ENCODE measurements around the gene NFASC. TPM values are rescaled to one million over a fixed set of nuclear protein-coding genes. Genes with fewer than 3 reads are reported as not detected.

The NFASC gene
- total and polyA plus RNA-seq, 4 donors, result 4.3 to 92.7 (median 32.8) TPM

GRCh38 chr1:204900721-204901120 is 30.1 kb downstream of the NFASC start:
- no peak for ATAC-seq (ENCODE audit: low FRiP score)
- H3K4me1 ChIP-seq (ENCODE audit: control insufficient read depth in 1 of 2, insufficient read depth in 2 of 2, low read length in 2 of 2), result no peaks in the 10 kb centered on the region
- intact Hi-C loops (cut with DNase I), result no loop called here
- no peaks in the 10 kb centered on the region for H3K9me3 ChIP-seq (ENCODE audit: control insufficient read depth, low read length)
- H3K27ac ChIP-seq (ENCODE audit: low read depth in 1 of 2, low read length in 2 of 2), result no peak overlapping the region
- WGBS, 2 donors, result 79 to 83% methylated on average over 2 of the region's 2 CpGs
- no peaks in the 10 kb centered on the region for H3K36me3 ChIP-seq (ENCODE audit: control insufficient read depth in 1 of 2, insufficient read depth in 2 of 2, low read length in 1 of 2)
- no peak for DNase-seq
- no peaks in the 10 kb centered on the region for H3K27me3 ChIP-seq (ENCODE audit: control insufficient read depth in 1 of 2, insufficient read depth in 2 of 2, low read length in 1 of 2)
- H3K4me3 ChIP-seq (ENCODE audit: low read length in 2 of 2), result no peak overlapping the region

GRCh38 chr1:204902671-204903070 is 32.0 kb downstream of the NFASC start:
- WGBS, 2 donors, result 60 to 65% methylated on average over 6 of the region's 6 CpGs
- no peak overlapping the region for H3K27ac ChIP-seq (ENCODE audit: low read depth in 1 of 2, low read length in 2 of 2)
- no peaks in the 10 kb centered on the region for H3K4me1 ChIP-seq (ENCODE audit: control insufficient read depth in 1 of 2, insufficient read depth in 2 of 2, low read length in 2 of 2)
- DNase-seq (no peak), ATAC-seq (ENCODE audit: low FRiP score) (no peak)
- no peak overlapping the region for H3K4me3 ChIP-seq (ENCODE audit: low read length in 2 of 2)
- H3K9me3 ChIP-seq (ENCODE audit: control insufficient read depth, low read length), result no peaks in the 10 kb centered on the region
- intact Hi-C loops (cut with DNase I), result no loop called here
- no peaks in the 10 kb centered on the region for H3K27me3 ChIP-seq (ENCODE audit: control insufficient read depth in 1 of 2, insufficient read depth in 2 of 2, low read length in 1 of 2)
- no peaks in the 10 kb centered on the region for H3K36me3 ChIP-seq (ENCODE audit: control insufficient read depth in 1 of 2, insufficient read depth in 2 of 2, low read length in 1 of 2)

- DNase-seq (no peak), ATAC-seq (ENCODE audit: low FRiP score) (no peak)
- Histone ChIP-seq H3K36me3 (ENCODE audit: control insufficient read depth in 1 of 2, insufficient read depth in 2 of 2, low read length in 1 of 2) (no peaks in the 10 kb centered on the region), H3K4me1 (ENCODE audit: control insufficient read depth in 1 of 2, insufficient read depth in 2 of 2, low read length in 2 of 2) (no peaks in the 10 kb centered on the region), H3K9me3 (ENCODE audit: control insufficient read depth, low read length) (no peaks in the 10 kb centered on the region), H3K27ac (ENCODE audit: low read depth in 1 of 2, low read length in 2 of 2) (no peak overlapping the region), H3K4me3 (ENCODE audit: low read length in 2 of 2) (no peak overlapping the region), H3K27me3 (ENCODE audit: control insufficient read depth in 1 of 2, insufficient read depth in 2 of 2, low read length in 1 of 2) (no peaks in the 10 kb centered on the region)
- intact Hi-C loops (cut with DNase I), result no loop called here
- WGBS, 2 donors, result 75 to 84% methylated on average over 7 of the region's 7 CpGs
Measured at GRCh38 chr1:204904228-204904810, 33.7 kb downstream of the NFASC start.

- H3K27ac ChIP-seq (ENCODE audit: low read depth in 1 of 2, low read length in 2 of 2), result no peak overlapping the region
- 86 to 87% methylated on average over 3 of the region's 3 CpGs for WGBS, 2 donors
- H3K4me3 ChIP-seq (ENCODE audit: low read length in 2 of 2), result no peak overlapping the region
- no peaks in the 10 kb centered on the region for H3K9me3 ChIP-seq (ENCODE audit: control insufficient read depth, low read length)
- H3K27me3 ChIP-seq (ENCODE audit: control insufficient read depth in 1 of 2, insufficient read depth in 2 of 2, low read length in 1 of 2), result no peaks in the 10 kb centered on the region
- no peak for DNase-seq
- H3K4me1 ChIP-seq (ENCODE audit: control insufficient read depth in 1 of 2, insufficient read depth in 2 of 2, low read length in 2 of 2), result no peaks in the 10 kb centered on the region
- no peaks in the 10 kb centered on the region for H3K36me3 ChIP-seq (ENCODE audit: control insufficient read depth in 1 of 2, insufficient read depth in 2 of 2, low read length in 1 of 2)
- ATAC-seq (ENCODE audit: low FRiP score), result no peak
- intact Hi-C loops (cut with DNase I), result no loop called here
Measured at GRCh38 chr1:204909109-204909508, 38.4 kb downstream of the NFASC start.

GRCh38 chr1:204915861-204916495 is 45.3 kb downstream of the NFASC start:
- Histone ChIP-seq H3K36me3 (ENCODE audit: control insufficient read depth in 1 of 2, insufficient read depth in 2 of 2, low read length in 1 of 2) (no peaks in the 10 kb centered on the region), H3K27me3 (ENCODE audit: control insufficient read depth in 1 of 2, insufficient read depth in 2 of 2, low read length in 1 of 2) (no peaks in the 10 kb centered on the region), H3K9me3 (ENCODE audit: control insufficient read depth, low read length) (no peaks in the 10 kb centered on the region), H3K4me3 (ENCODE audit: low read length in 2 of 2) (no peak overlapping the region), H3K27ac (ENCODE audit: low read depth in 1 of 2, low read length in 2 of 2) (no peak overlapping the region), H3K4me1 (ENCODE audit: control insufficient read depth in 1 of 2, insufficient read depth in 2 of 2, low read length in 2 of 2) (no peaks in the 10 kb centered on the region)
- ATAC-seq (ENCODE audit: low FRiP score) (no peak), DNase-seq (no peak)
- intact Hi-C loops (cut with DNase I), result no loop called here
- WGBS, 2 donors, result 44 to 55% methylated on average over 5 of the region's 5 CpGs

GRCh38 chr1:204917802-204918201 is 47.1 kb downstream of the NFASC start:
- whole genome bisulfite sequencing, 2 donors, result 96 to 99% methylated on average over 2 of the region's 2 CpGs
- intact Hi-C loops (cut with DNase I), result no loop called here
- ATAC-seq (ENCODE audit: low FRiP score) (no peak), DNase-seq (no peak)
- Histone ChIP-seq H3K4me1 (ENCODE audit: control insufficient read depth in 1 of 2, insufficient read depth in 2 of 2, low read length in 2 of 2) (no peaks in the 10 kb centered on the region), H3K27ac (ENCODE audit: low read depth in 1 of 2, low read length in 2 of 2) (no peak overlapping the region), H3K9me3 (ENCODE audit: control insufficient read depth, low read length) (no peaks in the 10 kb centered on the region), H3K36me3 (ENCODE audit: control insufficient read depth in 1 of 2, insufficient read depth in 2 of 2, low read length in 1 of 2) (no peaks in the 10 kb centered on the region), H3K4me3 (ENCODE audit: low read length in 2 of 2) (no peak overlapping the region), H3K27me3 (ENCODE audit: control insufficient read depth in 1 of 2, insufficient read depth in 2 of 2, low read length in 1 of 2) (no peaks in the 10 kb centered on the region)

GRCh38 chr1:204920511-204920910 is 49.8 kb downstream of the NFASC start:
- WGBS, 2 donors, result 48 to 61% methylated on average over 3 of the region's 3 CpGs
- Histone ChIP-seq H3K27ac (ENCODE audit: low read depth in 1 of 2, low read length in 2 of 2) (no peak overlapping the region), H3K27me3 (ENCODE audit: control insufficient read depth in 1 of 2, insufficient read depth in 2 of 2, low read length in 1 of 2) (no peaks in the 10 kb centered on the region), H3K4me1 (ENCODE audit: control insufficient read depth in 1 of 2, insufficient read depth in 2 of 2, low read length in 2 of 2) (no peaks in the 10 kb centered on the region), H3K4me3 (ENCODE audit: low read length in 2 of 2) (no peak overlapping the region), H3K9me3 (ENCODE audit: control insufficient read depth, low read length) (no peaks in the 10 kb centered on the region), H3K36me3 (ENCODE audit: control insufficient read depth in 1 of 2, insufficient read depth in 2 of 2, low read length in 1 of 2) (no peaks in the 10 kb centered on the region)
- no peak for DNase-seq
- intact Hi-C loops (cut with DNase I), result no loop called here
- no peak for ATAC-seq (ENCODE audit: low FRiP score)

- H3K36me3 ChIP-seq (ENCODE audit: control insufficient read depth in 1 of 2, insufficient read depth in 2 of 2, low read length in 1 of 2), result no peaks in the 10 kb centered on the region
- no peaks in the 10 kb centered on the region for H3K4me1 ChIP-seq (ENCODE audit: control insufficient read depth in 1 of 2, insufficient read depth in 2 of 2, low read length in 2 of 2)
- no peak for ATAC-seq (ENCODE audit: low FRiP score)
- no peak for DNase-seq
- no peak overlapping the region for H3K4me3 ChIP-seq (ENCODE audit: low read length in 2 of 2)
- intact Hi-C loops (cut with DNase I), result no loop called here
- H3K27me3 ChIP-seq (ENCODE audit: control insufficient read depth in 1 of 2, insufficient read depth in 2 of 2, low read length in 1 of 2), result no peaks in the 10 kb centered on the region
- WGBS, 2 donors, result 71 to 75% methylated on average over 7 of the region's 7 CpGs
- H3K27ac ChIP-seq (ENCODE audit: low read depth in 1 of 2, low read length in 2 of 2), result no peak overlapping the region
- no peaks in the 10 kb centered on the region for H3K9me3 ChIP-seq (ENCODE audit: control insufficient read depth, low read length)
Measured at GRCh38 chr1:204920967-204921366, 50.3 kb downstream of the NFASC start.

GRCh38 chr1:204921855-204922516 is 51.3 kb downstream of the NFASC start:
- no peak overlapping the region for H3K4me3 ChIP-seq (ENCODE audit: low read length in 2 of 2)
- WGBS, 2 donors, result 71 to 73% methylated on average over 15 of the region's 15 CpGs
- no peaks in the 10 kb centered on the region for H3K4me1 ChIP-seq (ENCODE audit: control insufficient read depth in 1 of 2, insufficient read depth in 2 of 2, low read length in 2 of 2)
- no peaks in the 10 kb centered on the region for H3K27me3 ChIP-seq (ENCODE audit: control insufficient read depth in 1 of 2, insufficient read depth in 2 of 2, low read length in 1 of 2)
- no peak for ATAC-seq (ENCODE audit: low FRiP score)
- no peaks in the 10 kb centered on the region for H3K36me3 ChIP-seq (ENCODE audit: control insufficient read depth in 1 of 2, insufficient read depth in 2 of 2, low read length in 1 of 2)
- intact Hi-C loops (cut with DNase I), result no loop called here
- no peak overlapping the region for H3K27ac ChIP-seq (ENCODE audit: low read depth in 1 of 2, low read length in 2 of 2)
- H3K9me3 ChIP-seq (ENCODE audit: control insufficient read depth, low read length), result no peaks in the 10 kb centered on the region
- no peak for DNase-seq

All from aorta (tissue), 5 donors.